COR-L47 (cell line): Measurements from ENCODE around the gene SYS1.

Source experiments
- DNase-seq: peaks from one replicate; lab custom pipeline; 2025; lab: John Stamatoyannopoulos, UW

Gene SYS1

DNA sequence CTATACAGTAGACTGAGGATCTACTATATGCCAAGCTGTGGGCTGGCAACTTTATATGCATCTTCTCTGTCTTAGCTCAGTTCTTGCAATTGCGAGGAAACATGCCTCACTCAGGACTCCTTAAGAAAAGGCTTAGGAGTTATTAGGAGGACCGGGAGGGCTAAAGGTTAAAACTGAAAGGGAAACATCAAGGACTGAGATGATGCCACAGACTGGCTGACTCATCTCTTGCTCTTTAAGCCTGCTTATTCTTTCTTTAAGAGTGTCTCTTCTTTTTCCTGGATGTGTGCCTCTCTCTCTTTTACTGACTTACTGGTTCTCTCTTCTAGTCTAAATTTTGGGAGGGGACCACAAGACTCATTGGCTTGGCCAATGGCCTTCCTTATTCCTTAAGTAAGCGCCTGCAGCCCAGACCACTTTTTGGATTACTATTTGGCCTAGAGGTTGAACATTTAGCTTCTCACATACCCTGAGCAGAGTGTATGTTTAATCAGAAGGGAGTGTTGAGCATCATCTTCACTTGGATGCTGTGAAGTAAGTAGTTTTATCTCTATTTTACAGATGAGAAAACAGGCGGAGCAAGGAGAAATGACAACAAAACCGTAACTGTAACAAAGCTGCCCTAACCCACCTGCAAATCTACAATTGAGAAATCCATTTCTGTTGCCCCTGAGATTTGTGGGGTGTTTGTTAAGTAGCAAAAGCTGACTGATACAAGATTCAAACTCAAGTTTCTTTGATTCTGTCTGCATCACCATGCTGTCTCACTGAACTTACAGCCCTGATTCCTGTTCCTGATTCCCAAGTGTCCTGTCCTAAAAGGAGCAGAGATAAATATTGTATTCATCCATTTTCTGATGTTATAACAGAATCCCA is 7.5 kb upstream of the SYS1 start:
- DNase-seq = no peak

- no peak for DNase-seq
Measured at GRCh38 chr20:45358282-45359068, 4.5 kb upstream of the SYS1 start.

DNA sequence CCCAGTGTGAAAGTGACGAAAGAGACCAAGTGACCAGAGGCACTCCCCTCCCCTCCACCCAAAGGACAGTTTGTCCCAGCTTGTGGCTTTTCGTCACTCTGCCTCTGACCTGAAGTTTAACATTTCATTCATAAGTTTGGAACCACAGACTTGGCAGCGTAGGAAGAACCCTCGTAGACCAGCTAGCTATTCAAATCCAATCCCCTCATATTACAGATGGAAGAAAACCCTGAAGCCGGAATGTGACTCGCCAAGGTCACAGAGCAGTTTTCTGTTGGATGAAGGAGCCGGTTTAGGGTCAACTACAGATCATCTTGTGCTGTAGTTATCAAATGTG is 3.9 kb upstream of the SYS1 start:
- no peak for DNase-seq

DNA sequence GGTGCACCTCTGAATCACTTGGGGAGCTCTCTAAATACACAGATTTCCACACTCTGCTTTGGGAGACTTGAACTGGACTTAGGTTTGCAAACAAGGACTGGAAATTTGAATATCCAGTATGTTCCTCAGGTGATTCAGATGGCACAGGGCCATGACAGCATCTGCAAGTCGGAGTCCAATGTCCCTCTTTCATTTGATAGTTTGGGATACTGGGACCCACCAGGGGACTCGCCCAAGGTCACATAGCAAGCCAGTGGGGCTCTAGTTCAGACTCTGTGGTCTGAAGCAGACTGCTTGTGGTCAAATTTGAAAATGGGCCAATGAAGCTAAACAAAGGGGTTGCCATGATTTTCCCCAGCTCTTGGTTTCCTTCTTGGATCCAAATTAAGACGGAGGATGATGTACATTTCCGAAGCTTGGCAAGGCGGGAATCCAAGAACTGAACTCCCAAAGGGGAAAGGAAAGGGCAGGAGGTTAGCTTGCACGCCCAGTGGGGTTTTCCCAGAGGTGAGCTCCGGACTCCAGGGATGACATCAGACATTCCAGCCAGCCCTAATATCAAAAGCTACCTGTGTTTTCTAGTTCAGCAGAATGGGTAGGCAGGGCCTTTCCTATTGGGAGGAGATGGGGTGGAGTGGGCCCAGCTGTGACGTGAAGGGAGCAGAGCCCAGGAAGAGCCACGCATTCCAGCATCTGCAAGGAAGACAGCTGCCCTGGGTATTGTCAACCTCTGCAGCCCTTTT is 3.4 kb upstream of the SYS1 start:
- no peak for DNase-seq

DNA sequence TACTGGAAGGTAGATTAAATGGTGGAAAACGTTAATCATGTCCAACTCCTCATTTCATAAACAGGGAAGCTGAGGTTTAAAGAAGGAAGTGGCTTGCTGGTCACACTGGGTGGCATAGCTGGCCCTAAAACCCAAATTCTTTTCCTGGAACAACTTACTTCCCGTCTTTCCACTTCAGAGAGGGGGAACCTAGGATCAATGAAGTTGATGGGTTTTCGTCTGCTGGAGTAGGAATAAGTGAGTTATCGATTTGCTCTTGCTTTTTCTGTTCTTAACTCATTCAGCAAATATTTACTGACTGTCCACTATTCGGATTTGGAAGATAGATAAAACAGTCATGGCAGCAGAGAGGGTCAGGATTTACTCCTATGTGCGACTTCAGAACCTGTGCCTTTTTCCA is 1.2 kb upstream of the SYS1 start:
- no peak for DNase-seq

DNA sequence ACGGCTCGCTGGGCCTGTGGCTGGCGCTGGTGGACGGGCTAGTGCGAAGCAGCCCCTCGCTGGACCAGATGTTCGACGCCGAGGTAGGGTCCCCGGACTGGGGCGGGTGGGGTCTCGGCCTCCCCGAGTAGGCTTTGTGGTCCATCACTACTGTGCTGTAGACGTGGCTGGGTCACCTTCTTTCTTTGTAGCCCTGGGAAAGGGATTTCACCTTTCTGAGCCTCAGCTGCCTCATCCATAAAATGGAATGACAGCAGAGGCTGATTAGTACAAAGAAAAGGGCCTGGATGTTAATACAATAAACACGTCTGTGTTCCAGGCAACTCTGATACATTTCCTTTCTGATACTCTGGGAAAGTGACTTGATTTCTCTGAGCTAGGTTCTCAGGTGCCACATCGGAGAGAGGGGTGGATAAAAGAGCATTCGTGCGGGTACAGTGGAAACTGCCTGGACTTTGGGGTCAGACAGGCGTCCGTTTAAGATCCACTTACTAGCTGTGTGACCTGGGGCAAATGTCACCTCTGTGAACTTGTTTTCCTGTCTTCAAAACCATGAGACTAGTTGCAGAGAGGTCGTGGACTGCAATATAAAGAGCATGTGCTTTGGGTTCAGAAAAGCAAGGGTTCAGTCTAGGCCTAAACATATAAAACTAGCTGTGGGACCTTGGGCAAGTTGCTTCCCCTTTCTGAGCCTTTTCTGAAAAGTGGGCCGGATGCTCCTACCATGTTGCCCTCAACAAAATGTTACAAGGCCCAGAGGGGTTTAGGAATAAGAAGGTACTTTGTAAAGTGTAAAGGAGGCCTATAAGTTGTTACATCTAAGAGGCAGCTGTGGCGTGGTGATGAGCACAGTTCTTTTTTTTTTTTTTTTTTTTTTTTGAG is 896 bp downstream of the SYS1 start:
- DNase-seq = no peak

GRCh38 chr20:45365444-45365970 is 2.6 kb downstream of the SYS1 start:
- DNase-seq = peak; percentile 19

DNA sequence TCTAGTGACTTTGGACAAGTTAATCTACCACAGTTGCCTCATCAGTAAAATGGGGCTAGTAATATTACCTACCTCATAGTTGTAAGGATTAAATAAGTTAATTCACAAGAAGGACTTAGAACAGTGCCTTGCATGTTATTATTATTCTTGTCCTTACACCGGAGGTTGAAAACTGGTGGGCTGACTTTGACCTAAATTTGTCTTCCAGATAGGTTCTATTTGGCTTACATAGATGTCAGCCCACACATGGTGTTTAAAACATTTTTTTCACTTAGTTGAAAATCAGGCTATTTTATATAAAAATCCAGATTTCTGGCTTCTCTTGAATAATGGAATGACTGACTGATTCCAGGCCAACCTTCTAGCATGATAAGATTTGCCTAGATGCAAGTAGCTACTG is 3.2 kb downstream of the SYS1 start:
- no peak for DNase-seq

DNA sequence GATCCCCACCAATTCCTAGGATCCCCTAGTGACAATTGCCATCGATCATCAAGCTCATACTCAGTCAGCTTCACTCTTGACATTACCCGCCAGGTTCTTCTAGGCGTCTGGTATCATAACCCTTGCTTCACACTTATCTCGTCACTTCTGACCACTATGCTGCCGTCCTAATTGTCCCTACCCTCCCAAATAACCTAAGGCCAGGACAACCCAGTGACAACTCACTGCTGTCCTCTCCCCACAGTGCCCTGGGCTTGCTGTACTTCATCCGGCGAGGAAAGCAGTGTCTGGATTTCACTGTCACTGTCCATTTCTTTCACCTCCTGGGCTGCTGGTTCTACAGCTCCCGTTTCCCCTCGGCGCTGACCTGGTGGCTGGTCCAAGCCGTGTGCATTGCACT is 3.7 kb downstream of the SYS1 start:
- no peak for DNase-seq

DNA sequence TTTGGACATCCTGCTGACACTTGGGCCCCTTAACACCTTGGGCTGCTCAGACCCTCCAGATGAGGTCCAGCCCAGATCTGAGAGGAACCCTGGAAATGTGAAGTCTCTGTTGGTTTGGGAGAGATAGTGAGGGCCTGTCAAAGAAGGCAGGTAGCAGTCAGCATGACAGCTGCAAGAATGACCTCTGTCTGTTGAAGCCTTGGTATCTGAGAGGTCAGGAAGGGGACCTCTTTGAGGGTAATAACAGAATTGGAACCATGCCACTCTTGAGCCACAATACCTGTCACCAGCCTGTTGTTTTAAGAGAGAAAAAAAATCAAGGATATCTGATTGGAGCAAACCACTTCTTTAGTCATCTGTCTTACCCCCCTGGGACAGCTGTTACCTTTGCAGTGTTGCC is 4.2 kb downstream of the SYS1 start:
- no peak for DNase-seq

- no peak for DNase-seq
Measured at GRCh38 chr20:45368221-45368980, 5.4 kb downstream of the SYS1 start.

GRCh38 chr20:45370571-45371160 is 7.7 kb downstream of the SYS1 start:
- DNase-seq = no peak

DNA sequence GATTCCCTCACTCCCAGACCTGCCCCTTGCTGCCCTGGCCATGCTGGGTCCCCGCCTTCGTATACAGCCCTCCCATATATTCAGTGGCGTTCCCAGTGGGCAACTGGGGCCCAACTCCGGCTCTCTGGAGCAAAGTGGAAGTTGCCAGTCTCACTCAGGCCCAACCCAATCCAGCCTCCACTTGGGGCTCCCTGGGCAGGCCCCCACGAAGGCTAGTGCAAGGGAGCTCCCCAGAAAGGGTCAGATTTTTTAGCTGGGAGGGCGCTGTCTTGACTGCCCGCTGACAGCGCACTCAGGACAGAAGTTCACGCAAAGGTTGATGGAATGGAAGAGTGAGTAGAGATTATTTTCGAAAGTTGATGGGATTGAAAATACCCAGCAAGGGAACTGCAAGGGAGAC is 9.3 kb downstream of the SYS1 start:
- DNase-seq = no peak

DNA sequence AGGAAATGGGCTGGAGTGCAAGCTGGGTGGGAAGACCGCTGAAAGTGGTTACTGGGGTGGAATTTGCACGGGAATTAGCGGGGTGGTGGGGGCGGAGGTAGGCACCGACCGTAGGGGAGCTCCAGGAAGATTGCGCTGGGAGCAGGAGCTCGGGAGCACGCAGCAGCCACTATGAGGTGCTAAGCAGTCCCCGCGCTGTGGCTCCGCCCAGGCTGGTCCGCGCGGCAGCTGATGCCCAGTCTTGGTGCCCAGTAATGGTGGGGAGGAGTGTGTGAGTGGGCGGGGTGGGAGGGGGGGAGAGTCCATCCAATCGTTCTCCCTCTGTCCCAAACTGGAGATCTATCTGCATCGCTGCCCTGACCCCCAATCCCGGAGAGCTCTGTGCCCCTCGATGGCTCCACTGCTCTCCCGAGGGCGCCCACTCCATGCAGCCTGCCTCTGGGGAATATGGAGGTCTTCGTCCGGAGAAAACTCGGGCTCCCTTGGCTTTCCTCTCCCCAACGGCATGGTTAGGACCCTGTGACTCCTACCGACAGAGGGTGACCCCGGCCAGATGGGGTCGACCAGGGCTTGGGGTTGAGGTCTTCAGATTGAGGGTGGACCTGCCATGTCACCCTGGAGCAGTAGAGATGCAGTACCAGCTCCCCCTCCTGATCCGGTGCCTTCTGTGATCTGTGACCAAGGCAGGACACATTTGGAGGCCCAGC is 9.8 kb downstream of the SYS1 start:
- no peak for DNase-seq

- DNase-seq = peak; percentile 83
Measured at GRCh38 chr20:45373353-45374100, 10.6 kb downstream of the SYS1 start.

GRCh38 chr20:45374101-45374467 is 11.1 kb downstream of the SYS1 start:
- DNase-seq = no peak

DNA sequence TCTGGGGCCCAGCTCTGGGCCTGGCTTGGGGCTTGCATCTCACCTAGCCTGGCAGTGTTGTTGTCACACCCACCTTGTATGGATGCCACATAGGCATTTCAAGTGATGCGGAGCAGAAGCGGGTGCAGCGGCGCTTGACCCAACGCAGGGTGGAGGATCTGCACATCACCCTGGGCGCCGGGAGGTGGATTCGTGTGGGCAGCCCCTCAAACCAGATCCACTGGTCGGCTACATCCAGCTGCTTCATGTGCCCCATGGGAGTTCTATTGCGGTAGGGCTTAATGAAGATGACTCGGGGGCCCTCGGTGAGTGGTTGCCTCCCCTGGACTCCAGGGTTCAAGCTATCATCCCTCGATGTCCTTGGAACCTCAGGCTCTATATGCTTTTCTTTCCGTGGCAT is 12.0 kb downstream of the SYS1 start:
- no peak for DNase-seq

GRCh38 chr20:45377269-45377668 is 14.3 kb downstream of the SYS1 start:
- no peak for DNase-seq

DNA sequence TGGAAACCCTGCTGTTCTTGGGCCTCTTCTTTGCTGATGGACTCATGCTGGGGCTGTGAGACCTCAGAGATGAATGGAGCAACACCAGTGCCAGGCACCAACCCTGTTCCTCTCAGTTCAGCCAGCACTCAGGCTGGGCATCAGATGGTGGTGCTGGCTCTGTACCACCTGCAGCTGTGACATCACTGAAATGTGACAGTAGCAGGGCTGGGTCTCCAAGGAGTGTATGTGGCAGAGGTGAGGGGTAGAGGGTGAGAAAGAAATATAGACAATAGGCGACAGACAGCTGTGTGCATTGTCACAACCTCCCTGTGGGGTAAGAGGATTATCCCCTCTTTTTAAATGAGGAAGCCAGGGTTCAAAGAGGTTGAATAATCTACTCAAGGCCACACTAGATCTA is 15.2 kb downstream of the SYS1 start, which contains the start of gene TP53TG5:
Gene TP53TG5 (minus strand): TSS at position 135 of the 400 bp plus-strand sequence. CDS start 89 bp downstream, at position 46.
- DNase-seq = no peak
